ENCODE results near the gene LILRA2. TPM values are rescaled to one million over a fixed set of nuclear protein-coding genes. Genes with fewer than 3 reads are reported as not detected.
"Not testable (repeated sequence)": the region's sequence is repeated elsewhere in the genome, so short reads cannot be mapped to it uniquely, and the experiment has no call there.

LILRA2 gene
- total RNA-seq, 2 experiments from 2014 or later: not detected

DNA sequence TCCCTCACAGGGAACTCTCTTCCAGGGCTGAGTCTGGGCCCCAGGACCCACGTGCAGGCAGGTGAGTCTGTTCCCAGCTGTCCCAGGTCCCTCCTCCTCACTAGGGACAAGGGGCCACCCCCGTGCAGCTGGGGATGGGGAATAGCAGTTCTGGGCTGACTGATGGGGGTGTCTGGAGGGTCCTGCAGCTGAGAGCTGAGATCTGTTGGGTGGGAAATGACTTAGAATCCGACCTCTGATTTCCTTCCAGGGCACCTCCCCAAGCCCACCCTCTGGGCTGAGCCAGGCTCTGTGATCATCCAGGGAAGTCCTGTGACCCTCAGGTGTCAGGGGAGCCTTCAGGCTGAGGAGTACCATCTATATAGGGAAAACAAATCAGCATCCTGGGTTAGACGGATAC lies 461 bp downstream of the LILRA2 start:
- CTCF ChIA-PET: no interaction called here
- H3K27ac Mint-ChIP-seq: no peak overlapping the region
- H3K27me3 Mint-ChIP-seq (ENCODE audit: low read depth): peaks cover 36% of the 10 kb centered on the region
- no peak for DNase-seq
- H3K36me3 Mint-ChIP-seq (ENCODE audit: low read depth): no peaks in the 10 kb centered on the region
- H3K4me1 Mint-ChIP-seq (ENCODE audit: low read depth): no peaks in the 10 kb centered on the region
- H3K4me3 Mint-ChIP-seq: no peak overlapping the region
- intact Hi-C loops (cut with micrococcal nuclease): no loop called here
- no peaks in the 10 kb centered on the region for H3K9me3 Mint-ChIP-seq

DNA sequence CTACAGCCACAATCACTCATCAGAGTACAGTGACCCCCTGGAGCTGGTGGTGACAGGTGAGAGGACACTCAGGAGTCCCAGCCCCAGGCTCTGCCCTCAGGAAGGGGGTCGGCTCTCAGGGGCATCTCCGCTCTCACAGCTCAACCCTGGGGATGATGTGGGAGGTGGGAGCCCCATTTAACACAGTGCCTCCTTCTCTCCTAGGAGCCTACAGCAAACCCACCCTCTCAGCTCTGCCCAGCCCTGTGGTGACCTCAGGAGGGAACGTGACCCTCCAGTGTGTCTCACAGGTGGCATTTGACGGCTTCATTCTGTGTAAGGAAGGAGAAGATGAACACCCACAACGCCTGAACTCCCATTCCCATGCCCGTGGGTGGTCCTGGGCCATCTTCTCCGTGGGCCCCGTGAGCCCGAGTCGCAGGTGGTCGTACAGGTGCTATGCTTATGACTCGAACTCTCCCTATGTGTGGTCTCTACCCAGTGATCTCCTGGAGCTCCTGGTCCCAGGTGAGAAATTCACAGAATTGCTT lies 1.0 kb downstream of the LILRA2 start:
- intact Hi-C loops (cut with micrococcal nuclease): no loop called here
- Mint-ChIP-seq H3K9me3 (no peaks in the 10 kb centered on the region), H3K36me3 (ENCODE audit: low read depth) (no peaks in the 10 kb centered on the region), H3K4me3 (no peak overlapping the region), H3K27me3 (ENCODE audit: low read depth) (peaks cover 34% of the 10 kb centered on the region), H3K27ac (no peak overlapping the region), H3K4me1 (ENCODE audit: low read depth) (no peaks in the 10 kb centered on the region)
- CTCF ChIA-PET: no interaction called here
- DNase-seq: no peak

DNA sequence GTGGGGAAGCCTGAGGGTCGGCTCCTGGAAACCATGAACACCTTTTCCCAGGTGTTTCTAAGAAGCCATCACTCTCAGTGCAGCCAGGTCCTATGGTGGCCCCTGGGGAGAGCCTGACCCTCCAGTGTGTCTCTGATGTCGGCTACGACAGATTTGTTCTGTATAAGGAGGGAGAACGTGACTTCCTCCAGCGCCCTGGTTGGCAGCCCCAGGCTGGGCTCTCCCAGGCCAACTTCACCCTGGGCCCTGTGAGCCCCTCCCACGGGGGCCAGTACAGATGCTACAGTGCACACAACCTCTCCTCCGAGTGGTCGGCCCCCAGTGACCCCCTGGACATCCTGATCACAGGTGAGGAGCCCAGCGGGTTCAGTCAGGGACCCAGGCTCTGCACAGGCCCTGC lies 1.6 kb downstream of the LILRA2 start:
- intact Hi-C loops (cut with micrococcal nuclease); H3K4me1 Mint-ChIP-seq (ENCODE audit: low read depth); DNase-seq; H3K4me3 Mint-ChIP-seq; H3K36me3 Mint-ChIP-seq (ENCODE audit: low read depth); H3K27ac Mint-ChIP-seq; CTCF ChIA-PET; H3K9me3 Mint-ChIP-seq: not testable (repeated sequence)
- H3K27me3 Mint-ChIP-seq (ENCODE audit: low read depth): peaks cover 31% of the 10 kb centered on the region

DNA sequence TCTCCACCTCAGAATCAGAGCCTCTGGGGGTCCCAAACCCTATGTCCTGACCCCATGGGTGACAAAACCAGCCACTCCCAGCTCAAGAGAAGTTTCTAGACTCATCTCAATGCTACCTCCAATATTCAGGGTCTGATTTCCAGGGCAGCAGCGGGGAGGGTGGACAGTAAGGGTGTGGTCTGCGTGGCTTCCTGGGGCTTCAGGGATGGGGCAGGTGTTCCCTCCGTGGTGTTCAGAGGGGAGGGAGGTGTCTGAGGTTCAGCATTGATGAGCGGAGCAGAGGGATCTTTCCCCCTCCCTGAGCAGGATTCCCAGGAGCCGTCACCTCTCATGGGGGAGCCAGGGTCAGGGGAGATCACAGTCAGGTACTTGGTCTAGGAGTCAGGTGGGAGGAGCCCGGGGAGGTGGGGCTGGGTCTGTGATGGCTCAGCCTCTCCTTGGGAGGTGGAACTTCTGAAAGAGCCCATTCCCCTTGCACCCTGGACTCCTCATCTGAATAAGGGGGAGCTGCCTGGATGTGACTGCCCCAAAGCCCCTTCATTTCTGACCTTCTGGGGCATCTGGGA lies 2.9 kb downstream of the LILRA2 start:
- H3K4me3 Mint-ChIP-seq: no peak overlapping the region
- no peak for DNase-seq
- H3K36me3 Mint-ChIP-seq (ENCODE audit: low read depth): no peaks in the 10 kb centered on the region
- no peaks in the 10 kb centered on the region for H3K9me3 Mint-ChIP-seq
- CTCF ChIA-PET: no interaction called here
- H3K4me1 Mint-ChIP-seq (ENCODE audit: low read depth): no peaks in the 10 kb centered on the region
- intact Hi-C loops (cut with micrococcal nuclease): no loop called here
- no peak overlapping the region for H3K27ac Mint-ChIP-seq
- peaks cover 20% of the 10 kb centered on the region for H3K27me3 Mint-ChIP-seq (ENCODE audit: low read depth)

DNA sequence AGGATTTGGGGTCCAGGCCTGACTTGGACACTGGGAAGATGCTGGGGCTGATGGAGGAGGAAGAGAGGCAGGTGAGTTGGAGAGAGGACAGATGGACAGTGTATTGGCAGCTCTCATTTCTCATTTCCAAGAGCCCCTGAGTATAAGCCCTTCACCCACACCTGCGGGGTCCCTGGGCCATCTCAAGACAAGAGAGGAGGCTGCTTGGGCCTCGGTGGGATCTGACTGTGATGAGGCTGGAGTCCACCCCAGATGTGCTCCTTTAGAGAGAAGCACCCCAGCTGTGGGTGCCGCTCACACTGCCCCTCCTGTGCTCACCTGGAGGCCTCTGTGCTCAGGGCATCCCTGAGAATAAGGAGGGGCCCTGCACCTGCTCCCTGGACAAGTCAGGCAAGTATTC lies 3.7 kb downstream of the LILRA2 start:
- peaks cover 17% of the 10 kb centered on the region for H3K27me3 Mint-ChIP-seq (ENCODE audit: low read depth)
- H3K36me3 Mint-ChIP-seq (ENCODE audit: low read depth): no peaks in the 10 kb centered on the region
- no peak for DNase-seq
- no peaks in the 10 kb centered on the region for H3K4me1 Mint-ChIP-seq (ENCODE audit: low read depth)
- intact Hi-C loops (cut with micrococcal nuclease): no loop called here
- no peak overlapping the region for H3K27ac Mint-ChIP-seq
- no peaks in the 10 kb centered on the region for H3K9me3 Mint-ChIP-seq
- CTCF ChIA-PET: no interaction called here
- H3K4me3 Mint-ChIP-seq: no peak overlapping the region

DNA sequence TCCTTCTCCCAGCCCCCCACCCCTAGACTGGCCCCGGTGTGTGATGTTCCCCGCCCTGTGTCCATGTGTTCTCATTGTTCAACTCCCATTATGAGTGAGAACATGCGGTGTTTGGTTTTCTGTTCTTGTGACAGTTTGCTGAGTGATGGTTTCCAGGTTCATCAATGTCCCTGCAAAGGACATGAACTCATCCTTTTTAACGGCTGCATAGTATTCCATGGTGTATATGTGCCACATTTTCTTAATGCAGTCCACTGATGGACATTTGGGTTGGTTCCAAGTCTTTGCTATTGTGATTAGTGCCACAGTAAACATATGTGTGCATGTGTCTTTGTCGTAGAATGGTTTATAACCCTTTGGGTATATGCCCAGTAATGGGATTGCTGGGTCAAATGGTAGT lies 4.7 kb downstream of the LILRA2 start:
- H3K27ac Mint-ChIP-seq; DNase-seq; H3K4me1 Mint-ChIP-seq (ENCODE audit: low read depth); H3K4me3 Mint-ChIP-seq; H3K27me3 Mint-ChIP-seq (ENCODE audit: low read depth); CTCF ChIA-PET; H3K36me3 Mint-ChIP-seq (ENCODE audit: low read depth); H3K9me3 Mint-ChIP-seq; intact Hi-C loops (cut with micrococcal nuclease): not testable (repeated sequence)

DNA sequence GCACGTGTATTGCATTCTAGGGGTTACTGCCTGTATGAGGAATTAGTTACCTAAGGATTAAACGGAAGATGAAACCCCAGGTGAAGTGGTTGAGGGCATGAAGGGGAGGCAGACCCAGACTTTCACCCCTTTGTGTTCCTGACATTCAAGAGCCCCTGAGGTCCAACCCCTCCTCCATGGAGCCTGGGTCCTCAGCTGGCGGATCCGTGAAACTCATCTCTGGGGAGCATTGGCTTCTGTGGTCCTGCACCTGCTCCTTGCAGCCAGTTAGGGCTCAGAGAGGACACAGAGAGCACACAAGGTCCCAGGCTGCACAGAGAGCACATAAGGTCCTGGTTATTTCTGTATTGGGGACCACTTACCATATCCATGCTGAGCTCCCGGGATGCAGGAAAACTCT lies 12.8 kb downstream of the LILRA2 start:
- Mint-ChIP-seq H3K4me1 (ENCODE audit: low read depth) (no peaks in the 10 kb centered on the region), H3K4me3 (no peak overlapping the region), H3K27ac (no peak overlapping the region), H3K27me3 (ENCODE audit: low read depth) (peaks cover 26% of the 10 kb centered on the region), H3K36me3 (ENCODE audit: low read depth) (no peaks in the 10 kb centered on the region), H3K9me3 (peaks cover 17% of the 10 kb centered on the region)
- DNase-seq: no peak
- CTCF ChIA-PET: no interaction called here
- intact Hi-C loops (cut with micrococcal nuclease): no loop called here

DNA sequence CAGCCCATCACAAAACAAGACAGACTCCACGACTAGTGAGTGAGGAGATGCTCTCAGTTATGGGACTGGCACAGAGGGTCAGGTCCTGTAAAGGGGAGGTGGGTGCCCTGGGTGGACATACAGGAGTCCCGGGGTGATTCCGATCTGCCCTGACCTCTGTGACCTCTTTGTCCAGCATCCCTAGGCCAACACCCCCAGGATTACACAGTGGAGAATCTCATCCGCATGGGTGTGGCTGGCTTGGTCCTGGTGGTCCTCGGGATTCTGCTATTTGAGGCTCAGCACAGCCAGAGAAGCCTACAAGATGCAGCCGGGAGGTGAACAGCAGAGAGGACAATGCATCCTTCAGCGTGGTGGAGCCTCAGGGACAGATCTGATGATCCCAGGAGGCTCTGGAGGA lies 13.4 kb downstream of the LILRA2 start:
- CTCF ChIA-PET: no interaction called here
- DNase-seq: no peak
- intact Hi-C loops (cut with micrococcal nuclease): no loop called here
- H3K4me3 Mint-ChIP-seq: no peak overlapping the region
- H3K9me3 Mint-ChIP-seq: peaks cover 17% of the 10 kb centered on the region
- H3K36me3 Mint-ChIP-seq (ENCODE audit: low read depth): no peaks in the 10 kb centered on the region
- H3K27me3 Mint-ChIP-seq (ENCODE audit: low read depth): peaks cover 26% of the 10 kb centered on the region
- no peak overlapping the region for H3K27ac Mint-ChIP-seq
- no peaks in the 10 kb centered on the region for H3K4me1 Mint-ChIP-seq (ENCODE audit: low read depth)

DNA sequence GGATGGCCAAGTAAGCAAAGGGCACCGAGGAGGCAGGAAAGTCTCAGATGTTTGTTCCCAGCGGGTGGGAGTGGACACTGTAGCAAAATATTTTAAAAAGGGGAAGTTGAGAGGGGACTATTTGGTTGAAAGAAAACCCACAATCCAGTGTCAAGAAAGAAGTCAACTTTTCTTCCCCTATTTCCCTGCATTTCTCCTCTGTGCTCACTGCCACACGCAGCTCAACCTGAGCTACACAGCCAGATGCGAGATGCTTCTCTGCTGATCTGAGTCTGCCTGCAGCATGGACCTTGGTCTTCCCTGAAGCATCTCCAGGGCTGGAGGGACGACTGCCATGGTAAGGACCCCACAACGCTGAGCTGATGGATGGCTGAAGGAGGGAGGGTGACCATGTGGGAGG lies 19.9 kb downstream of the LILRA2 start, which contains the start of gene LILRA1:
LILRA1 (plus strand) TSS at position 188 of the 400 bp plus-strand sequence. CDS start 613 bp downstream, outside the sequence.
- H3K4me3 Mint-ChIP-seq; H3K36me3 Mint-ChIP-seq (ENCODE audit: low read depth); H3K9me3 Mint-ChIP-seq; CTCF ChIA-PET; intact Hi-C loops (cut with micrococcal nuclease); H3K27ac Mint-ChIP-seq; H3K4me1 Mint-ChIP-seq (ENCODE audit: low read depth); DNase-seq: not testable (repeated sequence)
- peaks cover 13% of the 10 kb centered on the region for H3K27me3 Mint-ChIP-seq (ENCODE audit: low read depth)

DNA sequence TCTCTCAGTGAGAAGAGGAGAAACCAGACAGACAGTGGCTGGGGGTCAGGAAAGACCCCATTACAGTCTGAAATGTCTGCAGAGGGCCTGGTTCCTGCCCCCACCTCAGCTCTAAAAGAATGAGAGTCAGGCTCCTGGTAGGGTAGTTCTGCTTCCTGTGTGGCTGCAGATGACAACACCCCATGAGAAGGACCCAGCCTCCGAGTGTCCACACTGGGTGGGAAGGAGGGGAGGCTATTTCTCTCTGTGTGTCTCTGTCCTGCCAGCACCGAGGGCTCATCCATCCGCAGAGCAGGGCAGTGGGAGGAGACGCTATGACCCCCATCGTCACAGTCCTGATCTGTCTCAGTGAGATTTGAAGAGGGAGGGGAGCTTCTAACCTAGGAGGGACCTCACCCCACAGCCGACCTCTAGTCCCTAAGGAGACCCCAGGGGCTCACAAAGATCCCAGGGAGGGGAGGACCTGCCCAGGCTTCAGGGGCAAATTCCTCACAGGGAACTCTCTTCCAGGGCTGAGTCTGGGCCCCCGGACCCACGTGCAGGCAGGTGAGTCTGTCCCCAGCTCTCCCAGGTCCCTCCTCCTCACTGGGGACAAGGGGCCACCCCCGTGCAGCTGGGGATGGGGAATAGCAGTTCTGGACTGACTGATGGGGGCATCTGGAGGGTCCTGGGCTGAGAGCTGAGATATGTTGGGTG lies 20.5 kb downstream of the LILRA2 start:
- peaks cover 10% of the 10 kb centered on the region for H3K27me3 Mint-ChIP-seq (ENCODE audit: low read depth)

DNA sequence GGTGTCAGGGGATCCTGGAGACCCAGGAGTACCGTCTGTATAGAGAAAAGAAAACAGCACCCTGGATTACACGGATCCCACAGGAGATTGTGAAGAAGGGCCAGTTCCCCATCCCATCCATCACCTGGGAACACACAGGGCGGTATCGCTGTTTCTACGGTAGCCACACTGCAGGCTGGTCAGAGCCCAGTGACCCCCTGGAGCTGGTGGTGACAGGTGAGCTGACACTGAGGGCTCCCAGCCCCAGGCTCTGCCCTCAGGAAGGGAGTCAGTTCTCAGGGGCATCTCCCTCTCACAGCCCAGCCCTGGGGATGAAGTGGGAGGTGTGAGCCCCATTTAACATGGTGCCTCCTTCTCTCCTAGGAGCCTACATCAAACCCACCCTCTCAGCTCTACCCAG lies 21.1 kb downstream of the LILRA2 start:
- Mint-ChIP-seq H3K4me1 (ENCODE audit: low read depth) (no peaks in the 10 kb centered on the region), H3K9me3 (peaks cover 3% of the 10 kb centered on the region), H3K27ac (no peak overlapping the region), H3K4me3 (no peak overlapping the region), H3K36me3 (ENCODE audit: low read depth) (no peaks in the 10 kb centered on the region), H3K27me3 (ENCODE audit: low read depth) (peaks cover 8% of the 10 kb centered on the region)
- DNase-seq: no peak
- CTCF ChIA-PET: no interaction called here
- intact Hi-C loops (cut with micrococcal nuclease): no loop called here

More for the DNA sequence above, 20.5 kb downstream of the LILRA2 start:
- H3K4me1 Mint-ChIP-seq (ENCODE audit: low read depth); CTCF ChIA-PET; H3K36me3 Mint-ChIP-seq (ENCODE audit: low read depth); DNase-seq; H3K27ac Mint-ChIP-seq; H3K4me3 Mint-ChIP-seq; H3K9me3 Mint-ChIP-seq; intact Hi-C loops (cut with micrococcal nuclease): not testable (repeated sequence)

DNA sequence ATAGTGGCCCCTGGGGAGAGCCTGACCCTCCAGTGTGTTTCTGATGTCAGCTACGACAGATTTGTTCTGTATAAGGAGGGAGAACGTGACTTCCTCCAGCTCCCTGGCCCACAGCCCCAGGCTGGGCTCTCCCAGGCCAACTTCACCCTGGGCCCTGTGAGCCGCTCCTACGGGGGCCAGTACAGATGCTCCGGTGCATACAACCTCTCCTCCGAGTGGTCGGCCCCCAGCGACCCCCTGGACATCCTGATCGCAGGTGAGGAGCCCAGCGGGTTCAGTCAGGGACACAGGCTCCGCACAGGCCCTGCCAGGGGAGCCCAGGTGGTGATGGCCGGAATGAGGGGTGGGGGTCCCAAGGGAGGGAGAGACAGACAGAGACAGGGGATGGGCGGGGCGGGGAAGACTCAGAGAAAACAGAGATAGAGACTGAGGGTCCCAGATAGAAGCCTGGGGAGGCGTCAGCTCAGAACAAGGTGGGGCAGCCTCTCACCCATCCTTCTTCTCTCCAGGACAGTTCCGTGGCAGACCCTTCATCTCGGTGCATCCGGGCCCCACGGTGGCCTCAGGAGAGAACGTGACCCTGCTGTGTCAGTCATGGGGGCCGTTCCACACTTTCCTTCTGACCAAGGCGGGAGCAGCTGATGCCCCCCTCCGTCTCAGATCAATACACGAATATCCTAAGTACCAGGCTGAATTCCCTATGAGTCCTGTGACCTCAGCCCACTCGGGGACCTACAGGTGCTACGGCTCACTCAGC lies 22.3 kb downstream of the LILRA2 start:
- DNase-seq; intact Hi-C loops (cut with micrococcal nuclease); H3K36me3 Mint-ChIP-seq (ENCODE audit: low read depth); H3K27ac Mint-ChIP-seq; H3K4me1 Mint-ChIP-seq (ENCODE audit: low read depth); H3K4me3 Mint-ChIP-seq; H3K9me3 Mint-ChIP-seq; CTCF ChIA-PET: not testable (repeated sequence)
- H3K27me3 Mint-ChIP-seq (ENCODE audit: low read depth): peaks cover 17% of the 10 kb centered on the region

DNA sequence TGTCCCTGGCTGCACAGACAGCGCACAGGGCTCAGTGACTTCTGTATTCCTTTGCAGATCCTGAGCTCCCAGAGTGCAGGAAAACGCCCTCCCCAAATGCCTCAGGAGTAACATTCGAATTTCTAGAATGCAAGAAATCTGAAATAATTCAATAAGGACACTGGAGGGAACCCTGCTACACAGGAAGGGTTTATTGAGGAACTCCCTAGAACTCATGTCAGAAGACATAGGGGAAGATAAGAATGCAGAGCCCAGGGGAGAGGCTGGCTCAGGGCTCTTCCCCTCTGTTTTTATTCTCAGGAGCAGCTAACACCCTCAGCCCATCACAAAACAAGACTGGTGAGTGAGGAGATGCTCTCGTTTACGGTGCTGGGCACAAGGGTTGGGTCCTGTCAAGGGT lies 26.6 kb downstream of the LILRA2 start:
- DNase-seq: no peak
- Mint-ChIP-seq H3K9me3 (no peaks in the 10 kb centered on the region), H3K4me1 (ENCODE audit: low read depth) (no peaks in the 10 kb centered on the region), H3K27ac (no peak overlapping the region), H3K36me3 (ENCODE audit: low read depth) (no peaks in the 10 kb centered on the region), H3K4me3 (no peak overlapping the region), H3K27me3 (ENCODE audit: low read depth) (peaks cover 22% of the 10 kb centered on the region)
- CTCF ChIA-PET: no interaction called here
- intact Hi-C loops (cut with micrococcal nuclease): no loop called here

All from activated naive CD4-positive, alpha-beta T cell treated with anti-CD3 and anti-CD28 coated beads for 36 hours (primary cell).